Hepatocyte (in vitro differentiated cells): ENCODE results near the gene BLNK.

Experiments
- EZH2 ChIP-seq: fragments of 200-600 bp; sonication (generic); IDR thresholded peaks from 2 replicates; pipeline ENCODE4 v1.6.1; 2016; ENCODE audit warnings: antibody characterized with exemption, mild to moderate bottlenecking, borderline replicate concordance
- EZH2phosphoT487 ChIP-seq: fragments of 200-600 bp; sonication (generic); IDR thresholded peaks from one replicate; pipeline ENCODE4 v1.6.1; 2018; ENCODE audit warnings: antibody characterized with exemption, mild to moderate bottlenecking, low read depth, moderate library complexity; ENCODE audit not compliant: unreplicated experiment, severe bottlenecking
- TF ChIP-seq, protein P1 (sequence below): fragments of 200-600 bp; sonication (generic); IDR thresholded peaks from 2 replicates; pipeline ENCODE4 v1.5.1; 2016; ENCODE audit warnings: antibody characterized with exemption, mild to moderate bottlenecking; ENCODE audit not compliant: poor library complexity

- TF ChIP-seq, protein P1, sequence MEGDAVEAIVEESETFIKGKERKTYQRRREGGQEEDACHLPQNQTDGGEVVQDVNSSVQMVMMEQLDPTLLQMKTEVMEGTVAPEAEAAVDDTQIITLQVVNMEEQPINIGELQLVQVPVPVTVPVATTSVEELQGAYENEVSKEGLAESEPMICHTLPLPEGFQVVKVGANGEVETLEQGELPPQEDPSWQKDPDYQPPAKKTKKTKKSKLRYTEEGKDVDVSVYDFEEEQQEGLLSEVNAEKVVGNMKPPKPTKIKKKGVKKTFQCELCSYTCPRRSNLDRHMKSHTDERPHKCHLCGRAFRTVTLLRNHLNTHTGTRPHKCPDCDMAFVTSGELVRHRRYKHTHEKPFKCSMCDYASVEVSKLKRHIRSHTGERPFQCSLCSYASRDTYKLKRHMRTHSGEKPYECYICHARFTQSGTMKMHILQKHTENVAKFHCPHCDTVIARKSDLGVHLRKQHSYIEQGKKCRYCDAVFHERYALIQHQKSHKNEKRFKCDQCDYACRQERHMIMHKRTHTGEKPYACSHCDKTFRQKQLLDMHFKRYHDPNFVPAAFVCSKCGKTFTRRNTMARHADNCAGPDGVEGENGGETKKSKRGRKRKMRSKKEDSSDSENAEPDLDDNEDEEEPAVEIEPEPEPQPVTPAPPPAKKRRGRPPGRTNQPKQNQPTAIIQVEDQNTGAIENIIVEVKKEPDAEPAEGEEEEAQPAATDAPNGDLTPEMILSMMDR: no peak
- TF ChIP-seq EZH2 (no peak), EZH2phosphoT487 (no peak)
Observed at GRCh38 chr10:96297486-96297885, 26.1 kb upstream of the BLNK start.
